Kidney epithelial cell (primary cell): ENCODE measurements around the gene PSTK. TPM values are rescaled to one million over a fixed set of nuclear protein-coding genes. Genes with fewer than 3 reads are reported as not detected.

ENCODE experiments used
- DNase-seq: peaks from one replicate; pipeline ENCODE4 v3.0.0-alpha.2; 2010; ENCODE audit warnings: low read depth
- H3K27me3 ChIP-seq: 2 replicates; pipeline ENCODE4 v1.6.0; 2011; ENCODE audit warnings: low read length; ENCODE audit not compliant: control insufficient read depth, insufficient read depth
- H3K36me3 ChIP-seq: 2 replicates; pipeline ENCODE4 v1.5.1; 2011; ENCODE audit warnings: low read length; ENCODE audit not compliant: control insufficient read depth, insufficient read depth
- H3K4me3 ChIP-seq: 2 replicates; pipeline ENCODE4 v1.5.1; 2011; ENCODE audit warnings: low read depth, mild to moderate bottlenecking, control low read depth, low read length
- total RNA-seq: library from RNA; depleted of rRNA; stranded (reverse); fragments of >200 nt; gene quantifications from 2 replicates; pipeline ENCODE4 v1.2.3, GENCODE V29; 2015
- TF ChIP-seq, protein P1 (sequence below): IDR thresholded peaks from 2 replicates; pipeline ENCODE4 v1.5.1; 2011; ENCODE audit warnings: mild to moderate bottlenecking, moderate library complexity, low read length, control low read depth, inconsistent platforms; ENCODE audit not compliant: insufficient read depth, poor library complexity, severe bottlenecking

PSTK gene
- total RNA-seq, 1 donor from 2014 or later, result 11.4 TPM

DNA sequence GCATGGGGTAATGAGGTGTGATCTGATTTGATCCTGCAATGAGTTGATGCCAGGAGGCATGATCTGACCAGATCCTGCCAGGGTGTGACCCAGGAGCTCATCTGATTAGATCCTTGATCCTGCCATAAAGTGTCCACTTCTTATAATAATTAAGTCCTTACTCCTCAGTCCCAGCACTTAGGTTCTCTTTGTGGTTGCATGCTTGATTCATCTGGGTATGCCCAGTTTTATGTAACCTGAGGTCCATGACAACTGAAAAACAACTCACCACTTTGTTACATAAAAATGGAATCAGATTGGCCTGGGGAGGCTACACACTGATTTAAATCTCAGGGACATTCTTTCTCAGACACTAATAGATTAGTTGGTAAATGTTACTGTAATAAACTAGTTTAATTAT is 47.7 kb downstream of the PSTK start:
- Histone ChIP-seq H3K27me3 (no peaks in the 10 kb centered on the region), H3K36me3 (no peaks in the 10 kb centered on the region), H3K4me3 (no peak overlapping the region)
- peak; percentile 34 for DNase-seq
- TF ChIP-seq, protein P1, sequence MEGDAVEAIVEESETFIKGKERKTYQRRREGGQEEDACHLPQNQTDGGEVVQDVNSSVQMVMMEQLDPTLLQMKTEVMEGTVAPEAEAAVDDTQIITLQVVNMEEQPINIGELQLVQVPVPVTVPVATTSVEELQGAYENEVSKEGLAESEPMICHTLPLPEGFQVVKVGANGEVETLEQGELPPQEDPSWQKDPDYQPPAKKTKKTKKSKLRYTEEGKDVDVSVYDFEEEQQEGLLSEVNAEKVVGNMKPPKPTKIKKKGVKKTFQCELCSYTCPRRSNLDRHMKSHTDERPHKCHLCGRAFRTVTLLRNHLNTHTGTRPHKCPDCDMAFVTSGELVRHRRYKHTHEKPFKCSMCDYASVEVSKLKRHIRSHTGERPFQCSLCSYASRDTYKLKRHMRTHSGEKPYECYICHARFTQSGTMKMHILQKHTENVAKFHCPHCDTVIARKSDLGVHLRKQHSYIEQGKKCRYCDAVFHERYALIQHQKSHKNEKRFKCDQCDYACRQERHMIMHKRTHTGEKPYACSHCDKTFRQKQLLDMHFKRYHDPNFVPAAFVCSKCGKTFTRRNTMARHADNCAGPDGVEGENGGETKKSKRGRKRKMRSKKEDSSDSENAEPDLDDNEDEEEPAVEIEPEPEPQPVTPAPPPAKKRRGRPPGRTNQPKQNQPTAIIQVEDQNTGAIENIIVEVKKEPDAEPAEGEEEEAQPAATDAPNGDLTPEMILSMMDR, result no peak

DNA sequence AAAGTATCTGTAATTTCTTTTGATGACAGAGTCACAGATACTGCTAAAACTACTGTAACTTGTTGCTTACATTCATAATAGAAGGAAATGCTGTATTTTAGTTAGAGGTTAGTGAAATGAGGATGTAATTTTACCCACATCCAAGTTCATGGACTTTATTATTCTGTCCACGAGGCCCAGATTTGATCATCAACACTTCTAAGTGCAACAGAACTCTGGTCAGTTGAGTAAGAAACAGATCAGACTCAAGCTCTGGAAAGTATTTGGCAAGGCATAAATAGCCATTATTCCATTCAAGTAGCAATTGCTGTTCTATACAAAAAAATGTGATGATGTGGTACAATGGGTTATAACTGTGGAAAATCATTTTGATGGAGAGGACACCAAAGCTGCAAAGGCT is 50.9 kb downstream of the PSTK start:
- DNase-seq, result no peak
- Histone ChIP-seq H3K27me3 (no peaks in the 10 kb centered on the region), H3K4me3 (no peak overlapping the region), H3K36me3 (no peaks in the 10 kb centered on the region)
- TF ChIP-seq, protein P1, result no peak

DNA sequence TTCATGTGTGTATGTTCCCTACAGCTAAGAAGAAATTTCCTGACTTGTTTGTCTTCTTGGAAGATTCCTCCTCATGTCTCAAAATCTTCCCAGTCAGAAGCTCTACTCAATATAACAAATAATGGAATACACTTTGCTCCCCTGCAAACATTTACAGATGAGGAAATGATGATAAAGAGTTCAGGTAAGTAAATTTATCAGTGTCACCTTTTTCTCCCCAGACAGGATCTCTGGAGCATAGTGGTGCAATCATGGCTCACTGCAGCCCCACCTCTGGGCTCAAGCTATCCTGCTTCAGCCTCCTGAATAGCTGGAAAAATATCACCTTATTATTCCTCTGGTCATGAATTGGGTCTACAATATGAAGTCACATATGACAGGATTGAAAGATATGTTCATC is 54.1 kb downstream of the PSTK start:
- no peak for DNase-seq
- TF ChIP-seq, protein P1, result no peak
- no peaks in the 10 kb centered on the region for H3K27me3 ChIP-seq
- no peaks in the 10 kb centered on the region for H3K36me3 ChIP-seq
- no peak overlapping the region for H3K4me3 ChIP-seq

DNA sequence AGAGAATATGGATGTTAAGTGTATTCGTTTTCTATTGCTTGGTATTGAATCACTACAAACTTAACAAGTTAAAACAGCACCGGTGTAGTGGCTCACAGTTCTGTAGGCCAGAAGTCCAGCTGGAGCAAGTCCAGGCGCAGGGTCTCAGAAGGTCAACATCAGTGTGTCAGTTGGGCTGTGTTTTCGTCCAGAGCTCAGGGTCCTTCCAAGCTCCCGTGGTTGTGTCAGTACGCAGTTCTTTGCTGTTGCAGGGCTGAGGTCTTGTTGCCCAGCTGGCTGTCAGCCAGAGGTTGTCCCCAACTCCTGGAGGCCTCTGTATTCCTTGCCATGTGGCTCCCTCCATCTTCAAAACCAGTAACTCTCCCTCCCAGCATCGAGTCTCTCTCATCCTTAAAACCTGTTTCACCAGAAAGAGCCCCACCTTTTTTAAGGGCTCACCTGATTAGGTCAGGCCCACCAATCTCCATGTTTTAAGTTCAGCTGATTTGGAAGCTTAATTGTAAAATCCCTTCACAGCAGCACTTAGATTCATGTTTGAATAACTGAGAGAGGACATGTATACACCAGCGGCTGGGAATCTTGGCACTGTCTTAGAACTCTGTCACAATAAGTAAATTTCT is 55.4 kb downstream of the PSTK start:
- H3K36me3 ChIP-seq, result no peaks in the 10 kb centered on the region
- TF ChIP-seq, protein P1, result no peak
- no peak for DNase-seq
- no peaks in the 10 kb centered on the region for H3K27me3 ChIP-seq
- H3K4me3 ChIP-seq, result no peak overlapping the region

DNA sequence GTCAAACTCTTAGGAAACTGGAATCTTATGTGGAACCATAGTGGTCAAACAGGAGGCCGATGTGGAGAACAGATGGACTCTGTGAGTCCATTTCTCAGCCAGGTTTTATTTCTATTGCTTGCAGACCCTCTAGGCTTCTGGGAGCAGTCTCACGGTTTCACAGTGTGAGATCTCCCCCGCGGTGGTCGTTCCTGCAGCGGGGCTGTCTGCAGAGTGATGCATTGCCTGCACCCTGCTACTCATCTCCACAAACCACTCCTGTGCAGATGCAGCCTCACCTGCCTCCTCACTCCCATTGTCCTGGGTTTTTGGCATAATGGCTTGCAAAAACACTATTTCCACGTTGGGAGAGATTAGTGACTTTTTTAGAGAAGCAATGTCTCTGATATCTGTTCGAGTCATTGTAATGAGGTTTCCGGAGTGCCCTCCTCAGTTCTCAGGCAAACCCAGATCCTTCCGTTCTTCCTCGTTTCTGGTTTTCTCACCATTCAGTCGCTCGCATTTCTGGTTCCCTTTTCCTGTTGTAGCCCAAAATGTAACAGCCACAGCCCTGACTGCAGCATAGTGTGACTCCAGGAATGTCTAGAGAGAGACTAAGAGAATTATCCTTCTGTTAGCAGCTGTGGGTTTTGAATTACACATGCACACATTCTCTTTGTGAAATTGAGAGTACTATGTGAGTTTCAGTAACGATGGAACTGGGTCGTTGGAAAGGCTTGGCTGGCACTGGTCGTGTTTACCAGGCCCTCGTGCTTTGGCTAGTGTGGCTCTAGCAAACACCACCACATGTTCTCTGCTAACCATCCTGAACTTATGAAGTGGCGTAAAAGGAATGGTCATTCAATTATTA is 58.8 kb downstream of the PSTK start:
- Histone ChIP-seq H3K36me3 (no peaks in the 10 kb centered on the region), H3K4me3 (no peak overlapping the region), H3K27me3 (no peaks in the 10 kb centered on the region)
- TF ChIP-seq, protein P1, result no peak
- DNase-seq, result no peak
